Skeletal muscle cell (primary cell): Measurements from ENCODE around the gene ERBB4.

Experiments
- DNase-seq: peaks from one replicate; pipeline ENCODE4 v3.0.0-alpha.2; 2010; ENCODE audit warnings: low read depth
- H3K4me3 ChIP-seq: 2 replicates; pipeline ENCODE4 v1.5.1; 2011; ENCODE audit warnings: low read depth, mild to moderate bottlenecking, control low read depth, low read length, moderate library complexity

The ERBB4 gene

GRCh38 chr2:211836409-211836808 is 702.2 kb downstream of the ERBB4 start:
- no peak for DNase-seq
- H3K4me3 ChIP-seq: no peak overlapping the region

- DNase-seq: no peak
- no peak overlapping the region for H3K4me3 ChIP-seq
Measured at GRCh38 chr2:211835695-211836094, 702.9 kb downstream of the ERBB4 start.

- no peak overlapping the region for H3K4me3 ChIP-seq
- no peak for DNase-seq
Measured at GRCh38 chr2:211833582-211834279, 704.9 kb downstream of the ERBB4 start.

- H3K4me3 ChIP-seq: no peak overlapping the region
- no peak for DNase-seq
Measured at GRCh38 chr2:211829725-211830124, 708.9 kb downstream of the ERBB4 start.

GRCh38 chr2:211823886-211824479 is 714.6 kb downstream of the ERBB4 start:
- no peak overlapping the region for H3K4me3 ChIP-seq
- no peak for DNase-seq

GRCh38 chr2:211822686-211823335 is 715.8 kb downstream of the ERBB4 start:
- no peak overlapping the region for H3K4me3 ChIP-seq
- no peak for DNase-seq

- DNase-seq: no peak
- H3K4me3 ChIP-seq: no peak overlapping the region
Measured at GRCh38 chr2:211816754-211817153, 721.8 kb downstream of the ERBB4 start.

GRCh38 chr2:211812587-211812986 is 726.0 kb downstream of the ERBB4 start:
- no peak overlapping the region for H3K4me3 ChIP-seq
- DNase-seq: no peak

GRCh38 chr2:211802666-211803065 is 735.9 kb downstream of the ERBB4 start:
- DNase-seq: no peak
- no peak overlapping the region for H3K4me3 ChIP-seq

- DNase-seq: no peak
- no peak overlapping the region for H3K4me3 ChIP-seq
Measured at GRCh38 chr2:211800001-211800400, 738.6 kb downstream of the ERBB4 start.

- DNase-seq: no peak
Measured at GRCh38 chr2:211798868-211799267, 739.7 kb downstream of the ERBB4 start.

GRCh38 chr2:211793690-211794089 is 744.9 kb downstream of the ERBB4 start:
- no peak for DNase-seq
- no peak overlapping the region for H3K4me3 ChIP-seq

More at GRCh38 chr2:211798868-211799267, 739.7 kb downstream of the ERBB4 start:
- no peak overlapping the region for H3K4me3 ChIP-seq

- H3K4me3 ChIP-seq: no peak overlapping the region
- no peak for DNase-seq
Measured at GRCh38 chr2:211789982-211790381, 748.6 kb downstream of the ERBB4 start.

GRCh38 chr2:211766689-211767088 is 771.9 kb downstream of the ERBB4 start:
- no peak for DNase-seq
- H3K4me3 ChIP-seq: no peak overlapping the region

- DNase-seq: no peak
Measured at GRCh38 chr2:211762479-211762878, 776.1 kb downstream of the ERBB4 start.

GRCh38 chr2:211760103-211760502 is 778.5 kb downstream of the ERBB4 start:
- H3K4me3 ChIP-seq: no peak overlapping the region
- no peak for DNase-seq

More at GRCh38 chr2:211762479-211762878, 776.1 kb downstream of the ERBB4 start:
- no peak overlapping the region for H3K4me3 ChIP-seq

- no peak for DNase-seq
Measured at GRCh38 chr2:211756266-211756665, 782.3 kb downstream of the ERBB4 start.

GRCh38 chr2:211755187-211755586 is 783.4 kb downstream of the ERBB4 start:
- no peak for DNase-seq
- H3K4me3 ChIP-seq: no peak overlapping the region

More at GRCh38 chr2:211756266-211756665, 782.3 kb downstream of the ERBB4 start:
- no peak overlapping the region for H3K4me3 ChIP-seq

- DNase-seq: no peak
- no peak overlapping the region for H3K4me3 ChIP-seq
Measured at GRCh38 chr2:211751848-211752247, 786.8 kb downstream of the ERBB4 start.

- DNase-seq: no peak
- no peak overlapping the region for H3K4me3 ChIP-seq
Measured at GRCh38 chr2:211748339-211748738, 790.3 kb downstream of the ERBB4 start.
